GM21515 (cell line): ENCODE measurements around the gene ADGRD1.
"Not testable (repeated sequence)": the region's sequence is repeated elsewhere in the genome, so short reads cannot be mapped to it uniquely, and the experiment has no call there.

Source experiments
- ATAC-seq: cut with Tn5 transposase; IDR thresholded peaks from one replicate; pipeline ENCODE4 v1.9.1; 2021; ENCODE audit not compliant: unreplicated experiment

ADGRD1 gene

DNA sequence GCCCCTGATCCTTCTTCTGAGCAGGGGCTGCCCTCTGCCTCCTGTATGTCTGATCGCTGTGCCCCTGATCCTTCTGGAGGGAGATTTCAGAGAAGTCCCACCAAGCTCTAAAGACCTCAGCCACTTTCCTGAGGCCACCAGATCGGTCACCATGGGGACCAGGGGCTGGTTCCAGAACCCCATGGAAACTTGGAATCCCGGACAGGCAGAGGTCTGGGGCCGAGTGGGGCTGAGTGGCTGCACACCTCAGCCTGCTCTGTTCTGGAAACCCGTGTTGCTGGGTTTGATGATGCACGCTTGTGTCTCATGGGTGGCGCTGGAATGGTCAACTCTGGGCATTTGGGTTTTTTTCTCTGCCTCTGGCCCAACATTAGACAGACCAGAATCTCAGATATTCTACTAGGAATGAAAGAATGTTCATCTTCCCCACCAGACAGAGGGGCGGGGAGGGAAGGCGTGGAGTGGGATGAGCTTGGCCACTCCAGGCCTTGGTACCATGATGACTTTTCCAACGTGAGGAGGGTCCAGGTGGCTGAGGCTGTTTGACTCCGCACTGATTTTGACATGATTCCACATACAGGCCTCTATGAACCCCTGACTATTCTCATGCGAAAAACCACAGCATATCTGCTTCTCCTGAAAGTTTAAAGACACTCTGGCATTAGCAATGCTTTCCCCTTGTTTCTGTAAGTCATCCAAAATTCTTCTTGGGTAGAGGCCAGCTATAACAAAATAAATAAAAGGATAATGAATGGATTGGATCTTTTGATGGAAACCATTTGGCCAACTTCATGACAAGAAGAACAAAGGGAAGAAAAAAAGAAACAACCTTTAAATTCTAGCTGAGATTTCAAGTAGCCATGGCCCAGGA, 114.5 kb downstream of the ADGRD1 start:
- ATAC-seq = no peak

DNA sequence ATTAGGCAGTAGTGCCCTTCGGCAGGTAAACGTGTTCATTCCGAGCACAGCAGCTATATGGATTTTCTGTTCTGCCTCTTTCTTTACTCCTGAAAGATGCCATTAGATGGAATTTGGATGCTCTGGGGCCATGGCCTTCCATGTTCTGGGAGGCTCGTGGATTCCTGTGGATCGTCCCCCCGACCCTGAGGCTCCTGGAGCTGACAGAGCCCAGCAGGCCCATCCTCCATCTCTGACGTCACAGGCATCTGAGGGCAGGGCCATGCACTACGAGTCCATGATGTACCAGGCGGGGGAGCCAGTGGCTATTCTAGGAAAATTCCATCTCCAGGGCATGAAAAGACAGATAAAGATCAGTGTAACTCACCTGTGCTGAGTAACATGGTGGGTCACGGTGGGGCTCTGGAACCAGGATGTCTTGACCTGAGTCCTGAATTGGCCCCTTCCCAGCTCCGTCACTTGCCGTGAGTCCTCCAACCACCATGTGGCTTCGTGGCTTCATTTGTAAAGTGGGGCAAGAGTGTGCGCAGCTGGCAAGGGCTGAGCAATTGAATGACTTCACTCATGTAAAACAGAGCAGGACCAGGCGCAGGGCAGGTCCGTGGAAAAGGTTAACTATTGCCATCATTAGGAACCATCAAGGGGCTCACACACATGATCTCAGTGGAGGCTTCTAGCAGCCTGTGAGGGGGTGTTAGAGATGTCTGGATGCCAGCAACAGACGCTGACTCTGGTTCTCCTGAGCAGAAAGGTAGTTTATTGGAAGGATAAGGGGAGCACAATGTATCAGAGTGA, 115.4 kb downstream of the ADGRD1 start:
- ATAC-seq = not testable (repeated sequence)

DNA sequence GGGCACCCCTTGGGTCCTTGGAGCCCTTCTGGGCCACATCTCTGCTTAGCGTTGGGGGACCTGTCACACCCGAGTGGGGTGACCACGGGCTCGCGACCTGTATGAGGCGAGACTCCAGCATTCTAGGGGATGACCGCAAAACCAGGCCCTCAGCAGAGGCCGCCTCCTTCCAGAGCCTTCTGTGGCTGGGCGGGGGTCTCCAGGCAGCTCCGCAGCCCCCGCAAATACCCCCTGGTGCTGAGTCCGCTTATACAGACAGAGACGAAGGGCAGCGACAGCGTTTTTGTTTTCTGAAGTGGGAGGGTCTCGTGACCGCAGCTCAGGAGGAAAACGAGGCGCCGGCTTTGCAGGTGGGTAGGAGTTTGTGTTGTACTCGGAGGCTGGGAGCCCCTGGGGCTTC, 116.4 kb downstream of the ADGRD1 start:
- not testable (repeated sequence) for ATAC-seq

DNA sequence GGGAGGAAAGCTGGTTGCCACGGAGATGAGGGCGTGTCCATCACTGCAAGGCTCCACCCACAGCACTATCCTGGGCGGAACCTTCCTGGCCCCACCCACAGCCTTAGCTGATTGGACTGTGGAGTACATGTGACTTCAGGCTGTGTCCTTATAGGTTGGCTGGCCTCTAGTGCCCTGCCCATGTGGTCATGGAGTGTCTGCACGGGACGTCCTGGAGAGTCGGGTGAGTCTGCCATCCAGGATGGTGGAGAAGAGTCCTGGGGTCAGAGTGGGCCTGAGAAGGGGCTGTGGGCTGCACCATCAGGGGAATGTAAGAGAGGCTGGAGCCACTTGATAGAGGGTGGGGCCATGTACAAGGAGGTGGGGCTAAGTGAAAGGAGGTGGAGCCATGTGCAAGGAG, 117.0 kb downstream of the ADGRD1 start:
- ATAC-seq = not testable (repeated sequence)

DNA sequence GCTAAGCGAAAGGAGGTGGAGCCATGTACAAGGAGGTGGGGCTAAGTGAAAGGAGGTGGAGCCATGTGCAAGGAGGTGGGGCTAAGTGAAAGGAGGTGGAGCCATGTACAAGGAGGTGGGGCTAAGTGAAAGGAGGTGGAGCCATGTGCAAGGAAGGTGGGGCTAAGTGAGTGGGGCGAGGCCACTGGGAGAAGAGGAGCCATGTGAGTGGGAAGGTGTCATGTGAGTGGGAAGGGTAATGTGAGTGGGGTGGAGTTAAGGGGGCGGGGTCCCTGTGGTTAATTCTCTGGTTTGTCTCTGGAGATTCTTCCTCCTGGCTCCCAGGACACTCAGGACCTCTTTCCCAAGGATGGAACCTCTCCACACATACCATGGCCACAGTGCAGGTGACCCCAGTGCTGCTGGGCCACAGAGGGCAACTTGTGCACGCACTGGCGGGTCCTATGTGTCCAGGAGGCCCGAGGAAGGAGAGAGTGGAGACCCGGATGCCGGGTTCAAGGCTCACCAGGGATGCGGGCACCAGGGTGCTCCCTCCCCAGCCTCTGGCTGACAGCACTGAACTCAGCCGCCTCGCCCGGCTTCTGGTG, 117.6 kb downstream of the ADGRD1 start:
- ATAC-seq = not testable (repeated sequence)

DNA sequence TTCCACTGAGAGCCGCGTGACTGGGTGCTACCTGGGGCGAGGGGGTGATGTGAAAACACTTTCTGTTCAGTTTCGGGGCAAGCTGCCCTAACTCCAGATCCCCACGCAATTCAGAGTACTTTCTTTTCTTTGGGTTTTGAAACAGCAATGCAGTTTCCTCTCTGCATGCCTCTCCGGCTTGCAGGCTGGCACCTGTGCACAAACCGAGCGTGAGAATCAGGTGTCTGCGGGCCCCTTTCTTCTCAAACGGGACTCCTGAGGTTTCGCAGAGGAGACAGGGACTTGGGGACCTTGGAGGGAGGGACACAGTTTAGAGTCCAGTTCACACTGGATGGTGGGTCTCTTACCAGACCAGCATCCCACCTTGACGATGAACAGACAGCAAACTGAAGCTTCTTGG, 118.2 kb downstream of the ADGRD1 start:
- ATAC-seq = not testable (repeated sequence)

DNA sequence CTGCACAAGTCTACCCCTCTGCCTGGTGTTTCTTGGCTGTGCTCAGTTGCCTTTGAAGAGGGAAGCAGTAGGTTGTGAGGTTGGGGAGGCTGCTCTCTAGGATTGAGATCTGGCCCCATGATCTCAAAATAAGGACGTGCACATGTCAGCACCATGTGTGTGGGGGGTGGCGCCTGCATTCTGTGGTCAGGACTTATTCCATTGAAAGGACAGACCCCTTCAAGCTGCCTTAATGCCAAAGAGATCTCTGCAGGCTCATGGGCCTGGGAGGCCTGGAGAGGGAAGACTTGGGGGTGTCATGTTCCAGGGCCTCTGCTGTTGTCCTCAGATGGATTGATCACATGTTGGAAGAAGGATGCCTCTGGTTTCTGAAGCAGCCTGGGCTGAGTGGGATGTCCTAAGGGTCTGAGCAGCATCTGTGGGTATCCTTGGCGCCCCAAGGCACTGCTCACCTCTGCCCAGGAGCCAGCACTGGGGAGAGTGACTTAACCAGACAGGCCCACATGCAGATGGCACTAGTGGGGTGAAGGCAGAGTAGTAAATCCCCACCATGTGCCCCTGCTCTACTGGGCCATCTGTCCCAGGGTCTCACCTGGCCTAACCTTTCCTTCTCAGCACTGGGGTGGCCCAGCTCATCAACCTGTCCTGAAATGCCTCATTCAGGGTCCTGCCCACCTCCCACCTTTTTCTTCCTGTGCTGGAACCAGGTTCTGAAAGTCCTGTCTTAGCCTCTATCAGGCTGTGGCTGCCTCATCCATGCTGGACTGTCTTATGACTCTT, 118.9 kb downstream of the ADGRD1 start:
- no peak for ATAC-seq

DNA sequence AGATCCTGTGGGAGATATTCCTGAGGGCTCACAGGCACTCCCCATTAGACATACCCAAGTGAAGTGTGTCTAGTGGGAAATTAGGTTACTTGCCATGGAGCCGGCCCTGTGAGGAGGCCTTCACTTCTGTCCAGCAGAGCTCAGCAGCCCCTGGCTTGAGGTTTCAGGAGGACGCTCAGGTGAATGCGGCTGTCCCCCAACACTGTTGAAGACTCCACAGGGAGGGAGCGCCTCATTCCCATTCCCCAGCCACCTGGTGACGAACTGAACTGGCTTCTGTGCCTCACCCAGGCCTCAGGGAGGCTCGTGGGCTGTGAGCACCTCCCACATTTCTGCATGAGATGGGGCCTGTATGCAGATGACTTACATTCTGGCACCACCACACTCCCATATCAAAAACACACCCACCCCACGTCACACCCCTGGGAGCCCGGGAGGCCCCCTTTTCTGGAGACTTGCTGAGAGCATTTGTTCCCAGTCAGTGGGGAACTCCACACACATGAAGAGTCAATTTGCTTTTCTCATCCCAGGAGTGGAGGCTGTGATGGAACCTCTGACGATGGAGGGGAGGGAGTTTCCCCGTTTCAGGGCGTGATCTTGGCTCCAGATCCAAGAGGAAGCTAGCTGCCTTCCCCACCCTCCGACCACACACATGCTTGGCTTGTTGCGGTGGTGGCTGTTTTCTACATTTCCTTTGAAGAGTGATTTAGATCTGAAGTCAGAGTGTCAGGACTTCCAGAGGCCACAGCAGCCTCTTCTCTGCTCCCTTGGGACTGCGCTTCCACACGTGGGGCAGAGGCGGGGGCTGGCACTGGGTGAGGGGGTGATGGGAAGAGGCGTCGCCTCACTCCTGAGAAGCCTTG, 120.7 kb downstream of the ADGRD1 start:
- ATAC-seq = no peak

DNA sequence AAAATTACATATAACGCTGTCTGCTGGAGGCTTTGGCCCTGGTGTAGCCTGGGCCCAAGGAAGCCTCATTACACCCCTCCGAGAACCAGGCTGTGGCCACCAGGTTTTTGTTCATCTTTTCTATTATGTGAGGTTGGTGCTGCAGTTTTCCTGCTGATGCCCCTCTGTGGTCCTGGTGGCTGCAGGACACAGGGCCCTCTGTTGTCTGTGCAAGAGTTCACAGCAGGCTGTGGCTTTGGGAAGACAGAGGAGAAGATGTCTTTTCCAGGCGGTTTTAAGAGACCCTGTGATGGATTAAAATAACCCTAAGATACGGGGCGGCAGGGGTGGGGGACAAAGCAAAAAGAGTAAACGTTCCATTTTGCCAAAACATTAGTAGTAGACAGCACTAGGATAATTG, 121.5 kb downstream of the ADGRD1 start:
- ATAC-seq = no peak

DNA sequence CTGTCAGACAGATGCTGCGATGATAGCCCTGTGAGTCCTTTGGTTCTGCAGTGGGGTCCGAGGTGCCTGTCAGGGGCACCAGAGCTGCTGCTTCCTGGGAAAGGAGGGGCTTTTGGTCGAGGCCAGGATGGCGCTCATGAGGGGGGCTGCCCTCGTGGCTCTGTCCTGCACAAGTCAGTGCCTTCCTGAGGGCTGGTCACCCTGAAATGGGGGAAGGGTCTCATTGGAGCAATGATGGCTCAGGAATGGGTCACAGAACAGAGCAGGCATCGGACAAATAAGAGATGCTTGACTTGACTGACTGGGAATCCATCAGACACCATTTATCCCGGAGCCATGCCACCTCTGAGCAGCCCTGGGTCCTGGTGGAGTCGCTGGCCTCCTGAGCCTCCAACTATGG, 121.9 kb downstream of the ADGRD1 start:
- ATAC-seq = no peak

DNA sequence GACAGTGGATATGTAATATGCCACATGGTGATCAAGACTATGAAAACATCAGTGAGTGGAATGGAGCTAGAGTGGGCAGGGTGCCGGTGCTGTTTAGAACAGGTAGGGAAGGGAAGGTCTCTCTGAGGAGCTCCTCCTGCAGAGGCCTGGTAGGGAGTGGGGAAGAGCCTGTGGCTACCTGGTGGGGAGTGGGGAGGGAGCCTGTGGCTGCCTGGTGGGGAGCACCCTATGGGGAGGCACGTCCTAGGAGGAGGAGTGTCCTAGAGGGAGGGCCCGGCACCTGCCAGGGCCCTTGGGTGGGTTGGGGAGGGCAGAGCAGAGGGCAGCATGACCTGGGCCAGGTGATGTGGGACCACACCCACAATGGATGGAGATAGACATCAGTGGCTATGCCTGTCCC, 122.6 kb downstream of the ADGRD1 start:
- ATAC-seq = no peak

DNA sequence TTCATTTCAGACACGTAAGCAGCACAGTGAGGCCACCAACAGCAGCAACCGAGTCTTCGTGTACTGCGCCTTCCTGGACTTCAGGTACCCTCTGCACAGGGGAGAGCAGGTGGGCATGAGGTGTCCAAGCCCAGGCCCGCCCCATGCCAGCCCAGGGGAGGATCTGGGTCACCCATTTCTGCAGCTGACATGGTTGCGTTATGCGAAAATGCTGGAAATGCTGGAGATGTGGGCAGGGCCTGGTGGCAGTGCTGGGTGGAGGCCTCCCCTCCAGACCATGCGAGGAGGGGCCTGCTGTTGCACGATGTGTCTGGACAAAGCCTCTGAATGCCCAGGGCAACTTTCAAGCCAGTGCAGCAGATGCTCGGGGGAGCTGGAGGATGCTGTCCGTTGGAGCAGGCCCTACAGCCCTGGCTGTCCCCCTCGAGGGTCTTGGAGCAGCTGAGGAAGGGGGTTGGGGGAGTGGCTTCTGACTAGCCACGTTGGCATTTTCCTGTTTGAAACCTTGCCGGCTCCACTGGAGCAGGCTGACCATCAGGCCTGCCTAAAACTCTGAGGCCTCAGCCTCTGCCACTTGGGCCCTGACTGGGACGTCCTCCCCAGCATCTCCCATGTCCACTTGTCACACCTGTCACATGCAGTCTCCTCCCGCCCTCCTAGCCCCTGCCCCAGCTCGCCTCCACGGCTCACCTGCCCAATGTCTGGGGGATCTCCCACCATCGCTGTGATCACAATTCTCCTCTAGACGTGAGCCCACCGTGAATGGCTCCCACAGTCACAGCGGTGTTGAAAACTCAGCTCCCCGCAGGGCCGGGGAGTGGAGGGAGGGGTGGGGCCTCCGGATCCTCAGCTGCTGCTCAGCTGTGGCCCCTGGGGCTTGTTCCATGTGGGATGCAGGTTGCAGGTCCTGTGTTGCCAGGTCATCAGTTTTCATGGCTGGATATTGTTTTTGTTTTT, 123.4 kb downstream of the ADGRD1 start:
- no peak for ATAC-seq

DNA sequence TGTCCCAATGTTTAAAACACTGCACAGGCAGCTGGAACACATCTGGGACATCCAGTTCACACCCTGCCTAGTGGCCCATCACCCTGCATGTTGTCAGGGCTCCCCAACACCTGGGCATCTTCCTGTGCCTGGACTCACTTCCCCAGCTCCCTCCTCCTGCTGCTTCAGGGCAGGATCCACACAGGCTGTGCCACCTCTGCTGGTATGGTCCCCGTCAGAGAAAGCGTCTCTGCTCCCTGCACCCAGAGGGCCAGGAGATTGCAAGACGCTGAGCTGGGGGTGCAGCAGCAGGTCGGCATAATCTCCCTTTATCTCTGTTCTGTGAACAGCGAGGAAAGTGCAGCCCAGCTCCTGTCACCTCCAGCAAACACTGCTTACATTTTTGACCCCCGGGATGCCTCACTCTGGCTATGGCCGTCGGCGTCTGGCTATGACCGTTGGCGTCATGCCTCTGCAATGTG, 124.3 kb downstream of the ADGRD1 start:
- ATAC-seq = no peak

DNA sequence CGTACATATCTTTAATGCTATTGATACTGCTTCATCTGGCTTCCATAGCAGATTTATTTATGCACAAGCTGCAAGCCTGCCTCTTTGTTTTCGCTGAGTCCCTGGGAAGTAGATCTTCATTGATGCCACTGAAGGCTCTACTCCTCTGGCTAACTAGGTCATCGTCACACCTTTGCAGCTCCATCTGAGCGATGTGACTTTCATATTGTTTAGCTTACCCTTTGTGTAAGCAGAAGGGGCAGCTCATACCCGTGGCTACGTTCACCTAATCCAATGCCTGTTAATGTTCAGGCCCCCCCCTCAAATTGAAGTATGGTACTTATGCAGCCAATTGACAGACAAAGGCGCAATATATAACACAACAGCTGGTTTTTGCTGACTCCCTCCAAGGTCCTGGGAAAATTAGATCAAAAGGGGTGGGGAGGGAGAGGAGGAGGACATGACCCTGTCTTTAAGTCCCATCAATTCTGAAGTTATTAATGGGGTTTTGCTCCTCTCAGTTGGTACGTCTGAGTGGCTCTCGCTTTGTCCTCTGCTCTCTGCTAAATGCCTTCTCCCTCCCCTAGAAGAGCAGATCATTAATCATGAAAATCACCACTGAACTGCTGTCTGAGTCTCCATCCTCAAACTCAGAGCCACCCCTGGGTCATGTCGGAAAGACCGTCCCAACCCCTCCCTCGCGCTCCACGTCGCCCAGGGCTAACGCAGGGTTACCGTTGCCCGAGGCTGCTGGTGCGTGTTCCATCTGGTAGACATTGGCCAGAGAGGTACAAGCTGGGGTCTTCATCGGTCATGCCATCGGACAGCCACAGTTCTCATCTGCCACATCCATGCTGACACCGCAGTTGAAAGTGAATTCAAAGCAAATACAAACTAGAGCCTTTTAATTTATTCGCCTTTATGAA, 128.8 kb downstream of the ADGRD1 start:
- no peak for ATAC-seq

DNA sequence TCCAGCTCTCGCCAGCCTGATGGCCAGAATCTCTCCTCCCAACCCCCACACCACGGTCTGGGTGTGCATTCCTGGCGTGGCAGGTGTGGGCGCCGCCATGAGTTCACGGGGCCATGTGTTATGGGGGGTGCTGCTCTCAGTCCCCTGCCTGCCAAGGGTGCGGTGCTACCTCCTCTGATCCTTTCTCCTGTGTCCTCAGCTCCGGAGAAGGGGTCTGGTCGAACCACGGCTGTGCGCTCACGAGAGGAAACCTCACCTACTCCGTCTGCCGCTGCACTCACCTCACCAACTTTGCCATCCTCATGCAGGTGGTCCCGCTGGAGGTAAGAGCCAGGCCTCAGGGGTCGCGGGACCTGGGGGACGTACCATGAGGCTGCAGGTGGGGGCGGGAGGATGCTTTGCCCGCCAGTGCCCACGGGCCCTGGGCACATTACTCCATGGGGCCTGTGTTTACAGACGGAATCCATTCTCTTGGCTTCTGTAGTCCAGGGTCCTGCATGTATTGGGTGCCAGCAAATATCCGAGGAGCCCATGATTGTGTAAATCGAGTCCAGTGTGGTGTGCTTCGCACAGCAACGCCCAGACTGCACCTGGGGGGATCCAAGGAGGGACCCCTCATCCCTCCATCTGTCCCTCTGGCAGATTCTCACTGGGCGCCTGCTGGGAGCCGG, 130.8 kb downstream of the ADGRD1 start:
- ATAC-seq = no peak

DNA sequence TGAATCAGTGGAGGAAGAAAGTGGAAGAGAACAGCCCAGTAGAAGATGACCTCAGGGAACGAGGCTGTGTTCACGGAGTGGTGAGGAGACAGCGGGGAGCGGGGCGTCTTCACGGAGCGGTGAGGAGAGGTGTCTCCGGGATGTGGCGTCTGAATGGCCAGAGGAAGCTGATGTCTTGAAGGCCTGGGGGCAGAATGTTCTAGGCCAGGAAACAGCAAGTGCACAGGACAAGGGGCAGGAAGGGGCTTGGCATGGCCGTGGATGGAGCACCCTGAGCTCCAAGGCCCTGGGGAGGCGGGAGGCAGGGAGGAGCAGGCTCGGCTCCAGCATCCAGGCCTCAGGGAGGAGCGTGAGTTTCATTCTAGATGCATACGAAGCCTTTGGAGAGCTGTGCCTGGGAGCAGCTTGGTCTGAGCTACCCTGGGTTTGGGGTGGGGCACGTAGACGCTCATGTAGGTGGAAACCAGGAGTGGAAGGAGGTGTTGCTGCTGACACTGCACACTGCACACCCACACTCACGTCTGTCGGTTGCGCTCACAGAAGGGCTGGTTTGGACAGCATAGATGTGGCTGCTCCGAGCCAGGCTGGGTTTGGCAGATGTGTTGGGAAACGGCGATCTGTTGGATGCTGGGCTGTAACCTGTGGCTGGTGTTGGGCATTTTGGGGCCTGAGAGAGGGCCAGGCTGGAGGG, 131.6 kb downstream of the ADGRD1 start:
- ATAC-seq = no peak
